ENCODE measurements around the gene SCMH1.

SCMH1 gene

DNA sequence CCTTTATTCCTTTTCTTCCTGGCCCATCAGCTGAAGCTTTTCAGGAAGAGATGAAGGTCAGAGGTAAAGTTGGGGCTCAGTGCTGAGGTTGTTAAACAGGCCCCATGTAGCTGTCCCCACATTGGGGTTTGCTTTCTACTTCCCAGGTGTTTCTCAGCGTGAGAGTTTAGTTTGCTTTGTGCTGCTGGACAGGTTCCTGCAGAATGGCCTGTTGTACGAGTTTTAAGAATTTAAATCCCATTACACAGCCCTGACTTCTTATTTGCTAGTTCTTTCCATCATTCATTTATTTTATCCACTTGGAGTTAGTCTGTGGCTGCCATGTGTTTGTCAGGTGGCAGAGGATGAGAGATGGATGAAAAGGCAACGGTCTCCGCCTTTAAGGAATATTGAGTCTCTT lies 243.4 kb downstream of the SCMH1 start:
- DNase-seq (ENCODE audit: low read depth), result no peak

- DNase-seq (ENCODE audit: low read depth), result no peak
Measured at GRCh38 chr1:40997096-40997495, 245.0 kb downstream of the SCMH1 start.

DNA sequence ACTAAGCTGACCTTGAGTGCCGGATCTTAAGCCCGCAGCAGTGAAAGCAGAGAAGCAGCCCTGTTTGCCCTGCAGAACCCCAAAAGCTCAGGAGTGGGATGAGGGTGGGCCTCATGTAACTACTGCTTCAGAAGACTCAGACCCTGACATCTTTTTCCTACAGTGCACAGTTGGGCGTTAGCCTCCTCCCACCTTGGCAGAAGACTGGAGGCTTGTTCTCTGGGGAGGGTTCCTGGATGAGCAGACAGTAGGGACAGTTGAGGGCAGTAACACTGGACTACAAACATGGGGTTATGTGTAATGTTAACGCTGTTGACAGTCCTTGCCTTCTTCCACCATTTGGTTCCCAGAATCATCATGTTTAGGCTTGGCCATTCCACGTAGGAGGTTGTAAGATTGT lies 253.0 kb downstream of the SCMH1 start:
- DNase-seq (ENCODE audit: low read depth), result no peak

- no peak for DNase-seq (ENCODE audit: low read depth)
Measured at GRCh38 chr1:40988280-40988679, 253.8 kb downstream of the SCMH1 start.

GRCh38 chr1:40987439-40988276 lies 254.4 kb downstream of the SCMH1 start:
- DNase-seq (ENCODE audit: low read depth), result no peak

DNA sequence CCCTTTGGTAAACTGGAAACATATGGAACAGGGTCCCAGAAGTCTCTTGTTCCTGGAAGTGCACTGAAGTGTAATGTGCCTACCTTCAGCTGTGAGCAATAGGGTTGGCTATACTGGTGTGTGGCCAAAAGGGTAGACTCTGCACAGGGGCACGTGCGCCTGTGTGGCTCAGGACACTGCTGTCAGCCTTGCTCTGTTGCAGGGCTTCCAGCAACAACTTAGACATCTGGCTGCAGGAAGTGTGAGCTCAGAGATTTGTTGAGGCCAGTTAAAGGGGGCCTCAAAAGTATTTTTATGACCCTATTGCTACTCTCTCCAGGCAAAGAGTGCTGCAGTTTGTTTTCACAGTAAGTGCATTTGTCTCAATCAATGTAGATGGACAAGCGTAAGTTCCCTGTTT lies 255.2 kb downstream of the SCMH1 start:
- no peak for DNase-seq (ENCODE audit: low read depth)

GRCh38 chr1:40986328-40986783 lies 255.8 kb downstream of the SCMH1 start:
- DNase-seq (ENCODE audit: low read depth), result no peak

GRCh38 chr1:40985875-40986274 lies 256.2 kb downstream of the SCMH1 start:
- DNase-seq (ENCODE audit: low read depth), result no peak

GRCh38 chr1:40985161-40985560 lies 256.9 kb downstream of the SCMH1 start:
- no peak for DNase-seq (ENCODE audit: low read depth)

DNA sequence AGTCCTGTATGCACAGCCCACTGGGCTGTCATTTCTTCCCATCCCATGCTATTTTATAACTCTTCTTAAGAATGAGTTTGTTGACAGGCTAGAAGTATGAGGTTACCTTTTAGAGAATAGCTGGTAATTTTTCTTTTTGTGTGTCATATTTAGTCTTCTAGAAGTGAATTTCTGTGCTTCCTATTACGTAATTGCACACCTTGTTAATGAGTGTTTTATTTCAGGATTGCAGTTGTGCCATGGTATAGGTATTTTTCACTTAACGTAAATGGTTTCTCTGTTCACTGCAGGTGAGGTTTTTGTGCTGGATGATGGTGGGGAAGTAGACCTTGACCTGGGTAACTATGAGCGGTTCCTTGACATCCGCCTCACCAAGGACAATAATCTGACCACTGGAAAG lies 257.6 kb downstream of the SCMH1 start:
- no peak for DNase-seq (ENCODE audit: low read depth)

DNA sequence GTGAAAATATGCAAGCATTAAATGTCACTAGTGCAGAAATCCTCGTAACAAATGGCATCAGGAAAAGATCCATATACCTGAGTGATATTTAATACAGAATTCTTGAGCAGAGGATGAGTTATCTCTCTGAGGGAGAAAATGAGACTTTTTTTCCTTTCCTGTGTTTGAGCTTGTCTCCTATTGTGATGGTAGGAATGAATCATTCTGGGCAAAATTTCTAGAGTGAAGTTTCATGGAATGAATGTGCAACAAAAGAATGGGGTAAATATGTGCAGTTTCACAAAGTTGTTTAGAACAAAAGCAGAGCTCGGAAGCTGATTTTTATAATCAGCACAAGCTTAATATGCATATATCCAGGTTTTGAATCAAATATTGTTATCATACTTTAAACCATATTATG lies 258.0 kb downstream of the SCMH1 start:
- DNase-seq (ENCODE audit: low read depth), result no peak

DNA sequence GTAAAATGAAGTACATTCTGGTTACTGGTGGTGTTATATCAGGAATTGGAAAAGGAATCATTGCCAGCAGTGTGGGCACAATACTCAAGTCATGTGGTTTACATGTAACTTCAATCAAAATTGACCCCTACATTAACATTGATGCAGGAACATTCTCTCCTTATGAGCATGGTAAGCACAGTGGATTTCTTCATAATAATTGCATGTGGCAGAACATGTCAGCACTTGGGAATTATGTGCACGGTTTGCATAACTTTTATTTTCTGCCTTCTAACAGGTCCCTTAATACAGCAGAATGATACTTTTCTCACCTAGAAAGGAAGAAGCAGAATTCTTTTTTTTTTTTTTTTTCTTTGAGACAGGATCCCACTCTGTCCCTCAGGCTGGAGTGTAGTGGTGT lies 258.8 kb downstream of the SCMH1 start:
- no peak for DNase-seq (ENCODE audit: low read depth)

- no peak for DNase-seq (ENCODE audit: low read depth)
Measured at GRCh38 chr1:40982721-40983120, 259.4 kb downstream of the SCMH1 start.

DNA sequence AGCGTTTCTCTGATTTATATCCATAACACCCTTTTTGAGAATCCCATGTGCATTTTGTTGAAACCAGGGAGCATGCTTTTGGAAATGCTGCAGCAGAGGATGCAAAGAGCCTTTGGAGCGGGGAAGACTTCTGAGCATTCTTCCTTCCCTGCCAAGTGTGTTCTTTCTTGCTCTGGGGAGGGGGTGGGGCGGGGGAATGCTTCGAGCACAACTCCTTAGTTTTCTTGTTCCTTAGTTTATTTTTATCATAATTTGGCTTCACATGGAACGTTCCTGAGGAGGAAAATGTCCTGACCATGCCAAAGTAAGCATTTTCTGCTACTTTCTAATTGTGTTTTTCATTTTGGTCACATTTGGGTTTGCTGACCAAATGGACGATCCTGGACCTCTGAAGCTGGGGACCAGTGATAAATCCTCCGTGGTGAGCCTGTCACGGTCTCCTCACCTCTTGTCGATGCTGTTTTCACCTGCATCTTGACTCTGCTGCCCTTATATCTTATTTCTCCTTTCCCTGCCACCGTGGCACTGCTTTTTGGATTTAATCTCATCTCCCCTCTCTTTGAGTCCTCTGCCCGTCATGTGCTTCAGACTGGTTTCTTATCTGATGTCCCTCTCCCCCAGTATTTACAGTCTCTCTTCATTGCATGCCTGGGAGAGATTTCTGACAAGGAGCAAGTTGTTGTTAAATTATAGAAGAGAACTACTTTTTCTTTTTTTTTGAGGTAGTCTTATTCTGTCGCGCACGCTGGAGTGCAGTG lies 260.2 kb downstream of the SCMH1 start:
- no peak for DNase-seq (ENCODE audit: low read depth)

- peak; percentile 35 for DNase-seq (ENCODE audit: low read depth)
Measured at GRCh38 chr1:40980453-40981121, 261.5 kb downstream of the SCMH1 start.

GRCh38 chr1:40980068-40980452 lies 262.0 kb downstream of the SCMH1 start:
- no peak for DNase-seq (ENCODE audit: low read depth)

DNA sequence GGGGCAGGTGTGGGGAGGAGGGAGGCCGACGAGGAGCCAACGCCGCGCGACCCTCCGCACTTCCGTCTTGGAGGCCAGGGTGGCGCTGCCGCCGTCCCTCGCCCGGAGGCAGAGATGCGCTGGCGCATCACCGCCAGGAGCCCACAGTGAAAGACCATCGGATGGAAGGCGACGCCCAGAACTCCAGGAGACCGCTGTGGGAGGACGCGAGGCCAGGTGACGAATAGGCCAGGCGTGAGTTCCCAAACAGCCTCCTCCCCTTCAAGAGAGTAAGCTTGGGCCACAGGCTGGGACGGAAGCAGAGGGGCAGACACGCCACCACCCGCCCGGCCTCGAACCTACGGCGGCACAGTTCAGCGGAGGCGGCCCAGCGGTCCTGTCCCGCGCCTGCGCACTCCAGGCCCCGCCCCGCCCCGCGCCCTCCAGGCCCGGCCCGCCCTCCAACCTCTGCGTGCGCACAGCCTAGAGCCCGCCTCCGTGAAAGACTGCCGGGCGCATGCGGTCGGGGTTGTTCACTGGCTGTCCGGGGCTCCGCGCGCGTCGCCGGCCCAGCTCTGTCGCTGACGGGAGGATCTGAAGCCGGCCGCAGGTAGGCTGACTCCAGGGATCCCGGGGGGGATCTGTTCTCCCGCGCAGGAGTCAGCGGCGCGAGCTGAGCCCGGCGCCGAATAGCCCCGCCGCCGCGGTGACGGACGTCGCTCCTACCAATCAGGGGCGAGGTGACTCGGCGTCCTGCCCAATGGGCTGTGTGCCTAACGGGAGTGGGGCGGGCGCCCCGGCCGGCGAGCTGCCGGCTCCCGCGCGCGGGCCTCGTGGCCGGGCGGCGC lies 262.7 kb downstream of the SCMH1 start, which contains the start of gene CTPS1:
Gene CTPS1 (plus strand): TSS at position 456 of the 827 bp plus-strand sequence. CDS start 3,595 bp downstream, outside the sequence.
- peak; percentile 97 for DNase-seq (ENCODE audit: low read depth)

DNA sequence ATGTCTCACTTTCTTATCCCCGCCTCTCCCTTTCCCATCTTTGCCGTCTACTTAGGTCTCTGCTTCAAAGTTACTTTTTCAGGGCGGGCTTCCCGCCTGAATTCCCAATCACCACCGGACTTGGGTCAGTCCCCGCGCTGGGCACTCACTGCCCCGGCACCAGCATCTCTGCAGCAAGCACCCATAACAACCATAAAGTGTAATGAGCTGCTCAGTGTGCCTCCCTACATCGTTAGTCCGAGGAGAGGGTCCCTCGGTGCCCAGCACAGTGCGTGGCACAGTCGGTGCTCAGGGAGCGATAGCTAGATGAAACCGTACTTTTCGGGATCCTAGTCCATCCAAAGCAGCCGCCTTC lies 263.2 kb downstream of the SCMH1 start:
- DNase-seq (ENCODE audit: low read depth), result no peak

- no peak for DNase-seq (ENCODE audit: low read depth)
Measured at GRCh38 chr1:40977716-40978115, 264.4 kb downstream of the SCMH1 start.
